Skin epidermis (tissue), 12 donors: ENCODE results near the gene DNMBP.
"Not testable (repeated sequence)": the region's sequence is repeated elsewhere in the genome, so short reads cannot be mapped to it uniquely, and the experiment has no call there.

Source experiments
- H3K27ac ChIP-seq, 21 experiments: fragments of 200-600 bp; sonication (generic) in 11 of 21; one replicate each; pipeline ENCODE4 v1.5.0; 2020; ENCODE audit warnings: mild to moderate bottlenecking in 3 of 21, inconsistent platforms in 2 of 21, moderate library complexity in 2 of 21
- H3K4me3 ChIP-seq, 7 experiments: fragments of 200-600 bp; sonication (generic) in 2 of 7; one replicate each; pipeline ENCODE4 v1.5.0; 2020; ENCODE audit warnings: inconsistent platforms in 2 of 7, mild to moderate bottlenecking in 2 of 7, moderate library complexity in 1 of 7

DNMBP gene

DNA sequence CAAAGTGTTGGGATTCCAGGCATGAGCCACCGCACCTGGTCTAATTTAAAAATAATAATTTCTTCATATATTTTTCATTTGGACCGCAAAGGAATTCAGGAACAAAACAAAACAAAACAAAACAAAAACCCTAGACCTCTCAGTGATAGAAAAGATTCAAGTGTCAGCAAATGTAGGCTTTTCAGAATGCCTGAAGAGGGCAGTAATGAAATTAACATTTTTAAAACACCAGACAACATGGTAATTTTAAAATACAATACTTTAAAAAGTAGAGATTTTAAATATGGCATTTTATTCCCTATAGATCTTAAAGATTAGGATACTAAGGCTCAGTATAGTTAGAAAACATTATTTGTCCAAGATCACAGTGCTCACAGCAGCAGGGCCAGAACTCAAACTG, 36.6 kb downstream of the DNMBP start:
- Histone ChIP-seq H3K27ac (peak overlapping the region in 1 of 21 experiments; percentile 38), H3K4me3 (no peak overlapping the region)

DNA sequence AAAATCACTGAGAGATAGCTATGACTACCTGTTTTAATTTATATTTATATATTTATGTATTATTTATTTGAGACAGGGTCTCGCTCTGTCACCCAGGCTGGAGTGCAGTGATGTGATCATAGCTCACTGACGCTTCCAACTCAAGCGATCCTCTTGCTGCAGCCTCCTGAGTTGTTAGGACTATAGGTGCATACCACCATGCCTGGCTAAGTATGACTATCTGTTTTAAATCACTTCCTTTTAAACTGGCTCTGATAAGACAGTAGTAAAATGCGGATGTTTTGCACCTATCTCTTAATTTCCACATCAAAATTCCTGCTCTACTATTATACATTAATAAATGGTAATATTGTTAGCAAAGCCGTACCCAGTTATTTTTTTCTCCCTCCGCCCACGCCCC, 41.8 kb downstream of the DNMBP start:
- Histone ChIP-seq H3K27ac (no peak overlapping the region), H3K4me3 (no peak overlapping the region)

DNA sequence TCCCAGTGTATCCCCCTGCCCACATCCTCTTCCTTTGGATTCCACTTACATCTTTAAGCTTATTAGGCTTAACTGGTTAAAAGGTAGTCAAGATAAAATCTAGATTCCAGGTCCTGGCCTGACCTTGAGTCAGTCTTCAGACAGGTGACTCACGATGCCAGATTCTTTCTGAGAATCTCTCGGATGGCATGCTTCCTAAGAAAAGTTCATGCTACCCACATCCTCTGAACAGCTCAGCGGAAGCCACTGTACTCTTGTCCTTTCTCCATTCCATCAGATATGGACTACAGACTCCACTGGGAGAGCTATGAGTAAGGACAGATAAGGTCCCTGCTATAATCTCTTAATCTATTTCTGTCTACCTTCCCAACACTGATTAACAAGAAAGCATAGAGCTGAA, 43.4 kb downstream of the DNMBP start:
- no peak overlapping the region for H3K4me3 ChIP-seq
- H3K27ac ChIP-seq, result peak overlapping the region in 1 of 21 experiments; percentile 18

DNA sequence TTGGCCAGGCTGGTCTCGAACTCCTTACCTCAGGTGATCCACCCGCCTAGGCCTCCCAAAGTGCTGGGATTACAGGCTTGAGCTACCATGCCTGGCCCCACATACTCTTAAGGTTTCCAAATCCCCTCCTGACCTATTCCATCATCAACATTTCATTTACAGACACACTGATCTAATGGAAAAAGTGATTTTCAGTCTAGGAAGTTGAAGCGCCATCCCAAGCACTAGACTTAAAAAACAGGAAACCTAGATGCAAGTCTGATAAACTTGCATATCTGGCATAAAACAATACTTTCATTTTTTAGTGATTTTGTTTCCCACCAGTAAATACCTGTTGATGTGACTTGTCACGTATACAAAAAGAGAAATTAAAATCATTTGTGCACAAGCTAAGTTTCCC, 44.0 kb downstream of the DNMBP start:
- Histone ChIP-seq H3K4me3 (no peak overlapping the region), H3K27ac (peak overlapping the region in 1 of 21 experiments; percentile 34)

DNA sequence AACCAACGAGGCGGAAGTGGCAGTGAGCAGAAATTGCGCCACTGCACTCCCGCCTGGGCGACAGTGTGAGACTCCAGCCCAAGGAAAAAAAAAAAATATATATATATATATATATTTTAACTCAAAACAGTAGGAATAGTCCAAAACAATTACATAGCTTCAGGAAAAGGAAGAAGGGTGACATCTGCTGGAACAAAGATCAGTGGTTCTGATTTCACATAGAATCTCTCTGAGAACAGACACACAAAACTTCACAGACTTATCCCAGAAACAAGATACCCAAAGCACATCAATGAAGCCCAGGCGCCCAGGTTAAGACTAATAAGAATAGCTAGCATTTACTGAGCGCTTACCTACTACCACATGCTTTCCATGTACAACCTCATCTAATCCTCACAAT, 45.0 kb downstream of the DNMBP start:
- Histone ChIP-seq H3K27ac (no peak overlapping the region), H3K4me3 (no peak overlapping the region)

DNA sequence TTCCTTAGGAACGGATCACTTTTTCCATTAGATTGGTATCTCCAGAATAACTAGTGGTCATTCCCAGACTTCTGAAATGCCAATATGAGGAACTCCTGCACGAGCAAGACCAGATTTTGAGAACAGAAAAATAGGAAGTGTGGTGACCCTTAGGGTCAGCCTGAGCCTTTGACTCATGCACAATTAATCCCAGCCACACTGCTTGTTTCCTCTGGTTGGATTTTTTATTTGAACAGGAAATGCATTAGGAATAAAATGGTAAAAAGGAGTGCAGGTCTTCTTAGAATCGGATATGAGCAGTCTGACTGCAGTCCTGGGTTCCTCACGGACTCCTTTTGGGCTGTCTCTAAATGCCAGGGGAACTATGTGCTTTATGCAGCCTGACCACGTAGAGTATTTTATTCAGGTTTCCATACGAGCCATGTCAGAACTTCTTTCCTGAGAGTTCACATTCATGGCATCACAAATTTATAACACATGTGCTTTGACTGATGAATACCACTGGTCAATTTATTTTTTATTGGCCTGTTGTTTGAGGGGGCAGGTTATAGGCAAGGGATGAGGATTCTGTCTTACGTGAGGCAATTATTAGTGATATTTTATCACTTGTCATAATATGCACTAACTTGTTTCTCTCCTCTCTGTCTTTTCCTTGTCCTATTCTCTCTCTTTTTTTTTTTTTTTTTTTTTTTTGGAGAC, 46.1 kb downstream of the DNMBP start:
- H3K27ac ChIP-seq, result peak overlapping the region in 2 of 21 experiments; percentile 31 to 62
- H3K4me3 ChIP-seq, result not testable (repeated sequence)

DNA sequence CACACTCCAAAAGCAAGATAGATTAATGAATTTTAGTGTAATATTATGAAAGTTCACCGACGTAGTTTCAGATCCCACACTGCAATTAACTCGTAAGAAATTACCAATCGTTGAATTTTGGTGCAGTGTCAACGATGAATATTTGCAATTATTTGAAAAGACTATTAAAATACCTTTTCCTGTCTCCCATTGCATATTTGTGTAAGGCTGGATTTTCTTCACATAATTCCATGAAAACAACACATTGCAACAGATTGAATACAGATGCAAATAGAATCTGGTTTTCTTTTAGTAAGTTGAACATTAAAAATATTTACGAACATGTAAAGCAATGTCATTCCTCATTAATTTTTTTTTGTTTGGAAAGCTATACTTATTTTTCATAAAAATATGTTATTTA, 50.9 kb downstream of the DNMBP start:
- H3K27ac ChIP-seq, result no peak overlapping the region

DNA sequence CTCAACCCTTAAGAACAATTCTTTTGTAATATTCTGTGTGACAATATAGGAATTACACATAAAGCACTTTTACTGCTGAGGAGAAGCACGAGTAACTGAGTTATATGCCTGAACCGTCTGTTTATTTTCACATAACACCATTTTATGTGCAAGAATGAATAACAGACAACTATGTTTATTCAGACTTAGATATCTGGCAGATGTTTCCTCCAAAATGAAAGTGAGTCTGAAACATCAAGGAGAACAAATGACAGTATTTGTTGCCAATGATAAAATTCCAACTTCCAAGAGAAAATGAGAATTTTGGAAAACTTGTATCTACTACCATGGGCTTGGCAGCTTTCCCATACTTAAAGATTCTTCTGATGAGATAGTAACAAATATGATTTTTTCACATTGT, 51.4 kb downstream of the DNMBP start:
- H3K27ac ChIP-seq, result peak overlapping the region in 4 of 21 experiments; percentile 4 to 53 (median 6)

More for the DNA sequence above, 50.9 kb downstream of the DNMBP start:
- H3K4me3 ChIP-seq, result no peak overlapping the region

DNA sequence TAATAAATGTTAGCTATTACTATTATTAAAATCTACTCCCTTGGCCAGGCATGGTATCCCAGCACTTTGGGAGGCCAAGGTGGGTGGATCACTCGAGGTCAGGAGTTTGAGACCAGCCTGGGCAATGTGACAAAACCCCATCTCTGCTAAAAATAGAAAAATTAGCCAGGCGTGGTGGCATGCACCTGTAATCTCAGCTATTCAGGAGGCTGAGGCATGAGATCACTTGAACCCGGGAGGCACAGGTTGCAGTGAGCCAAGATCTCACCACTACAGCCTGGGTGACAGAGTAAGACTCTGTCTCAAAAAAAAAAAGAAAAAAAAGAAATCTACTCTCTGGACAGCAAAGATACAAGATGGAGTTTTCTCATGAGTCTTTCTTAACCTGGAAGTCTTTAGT, 56.2 kb downstream of the DNMBP start:
- not testable (repeated sequence) for H3K27ac ChIP-seq, H3K4me3 ChIP-seq

More for the DNA sequence above, 51.4 kb downstream of the DNMBP start:
- no peak overlapping the region for H3K4me3 ChIP-seq

DNA sequence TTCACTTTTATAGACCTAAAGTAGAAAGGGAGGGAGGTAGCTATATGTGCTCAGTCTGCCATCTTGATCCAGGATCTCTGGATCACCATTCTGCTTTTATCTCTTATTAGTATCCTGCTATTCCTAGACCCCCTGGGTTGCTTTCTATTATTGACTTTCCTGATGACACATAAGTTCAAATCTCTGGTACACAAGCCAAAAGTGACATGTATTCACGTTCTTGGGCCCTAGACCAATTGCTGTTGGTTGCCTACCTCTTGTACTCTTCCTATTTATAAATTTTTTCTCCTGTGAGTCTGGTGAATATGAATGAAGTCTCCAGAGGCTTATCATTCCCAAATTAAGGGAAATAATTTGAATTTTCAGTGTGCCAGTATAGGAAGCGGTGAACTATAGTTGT, 56.9 kb downstream of the DNMBP start:
- Histone ChIP-seq H3K4me3 (no peak overlapping the region), H3K27ac (no peak overlapping the region)

DNA sequence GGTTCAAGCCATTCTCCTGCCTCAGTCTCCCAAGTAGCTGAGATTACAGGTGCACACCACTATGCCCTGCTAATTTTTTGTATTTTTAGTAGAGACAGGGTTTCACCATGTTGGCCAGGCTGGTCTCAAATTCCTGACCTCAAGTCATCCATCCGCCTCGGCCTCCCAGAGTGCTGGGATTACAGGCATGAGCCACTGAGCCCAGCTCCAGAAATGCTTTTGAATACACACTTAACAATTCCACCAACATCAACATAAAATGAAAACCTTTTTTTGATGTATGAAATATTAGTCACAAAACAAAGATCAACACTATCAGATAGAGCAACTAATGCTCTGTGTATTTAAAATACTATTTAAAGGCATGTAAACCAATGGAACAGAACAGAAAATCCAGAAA, 63.7 kb downstream of the DNMBP start:
- H3K27ac ChIP-seq, result peak overlapping the region in 2 of 21 experiments; percentile 13 to 14
- not testable (repeated sequence) for H3K4me3 ChIP-seq

DNA sequence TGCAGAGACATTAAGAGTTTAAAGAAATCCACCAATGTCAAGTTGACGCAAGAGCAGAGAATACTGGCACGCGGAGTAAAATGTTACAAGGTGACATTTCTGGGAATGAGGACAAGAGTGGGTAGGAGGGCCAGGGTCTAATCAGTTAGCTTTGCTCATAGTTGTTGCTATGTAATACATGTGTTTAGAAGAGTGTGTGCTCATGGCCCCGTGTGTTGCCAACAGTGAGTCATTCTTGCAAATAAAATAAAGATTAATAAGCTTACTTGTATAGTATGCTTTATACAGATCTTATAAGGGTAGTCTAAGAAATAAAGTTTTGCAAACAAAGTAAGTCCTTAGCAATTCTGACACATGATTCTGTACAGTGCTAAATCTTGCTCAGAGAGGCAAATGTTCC, 64.5 kb downstream of the DNMBP start:
- no peak overlapping the region for H3K4me3 ChIP-seq
- H3K27ac ChIP-seq, result peak overlapping the region in 3 of 21 experiments; percentile 13 to 20 (median 14)

DNA sequence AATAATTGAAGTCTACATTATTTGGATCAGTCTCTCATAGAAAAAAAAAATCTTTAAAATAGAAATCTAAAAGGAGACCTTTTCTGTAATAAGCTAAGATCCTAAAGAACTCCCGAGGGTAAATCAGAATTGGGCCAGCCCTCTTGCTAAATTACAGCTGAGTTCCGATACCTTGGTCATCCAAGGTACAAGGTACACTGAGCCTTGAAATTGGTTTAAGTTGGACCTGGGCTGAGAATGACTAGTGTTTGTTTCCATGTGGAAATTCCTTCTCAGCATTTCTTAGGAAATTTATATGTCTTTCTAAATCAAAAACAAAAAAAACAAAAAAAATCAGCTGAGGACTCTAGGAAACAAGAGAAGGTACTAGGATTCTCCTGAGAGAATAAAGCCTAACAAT, 64.9 kb downstream of the DNMBP start:
- peak overlapping the region in 4 of 21 experiments; percentile 11 to 67 (median 34) for H3K27ac ChIP-seq
- H3K4me3 ChIP-seq, result no peak overlapping the region

DNA sequence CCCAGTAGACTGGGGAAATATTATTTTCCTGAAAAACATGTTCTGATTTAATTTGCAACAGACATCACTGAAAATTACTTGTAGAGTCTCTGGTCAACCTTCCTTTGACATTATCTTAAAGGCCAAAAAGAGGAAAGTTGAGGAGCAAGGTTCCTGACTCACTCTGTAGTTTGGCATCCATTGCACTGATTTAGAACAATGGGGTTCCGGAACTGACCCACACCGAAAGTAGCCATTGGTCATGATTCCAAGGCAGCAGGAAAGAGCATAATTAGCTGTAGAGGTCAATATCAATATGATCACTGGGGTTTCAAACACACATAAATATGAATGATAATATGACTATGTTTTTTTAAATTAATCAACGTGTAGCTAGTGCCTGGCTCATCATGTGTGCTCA, 65.8 kb downstream of the DNMBP start:
- H3K27ac ChIP-seq, result peak overlapping the region in 1 of 21 experiments; percentile 67
- H3K4me3 ChIP-seq, result no peak overlapping the region

DNA sequence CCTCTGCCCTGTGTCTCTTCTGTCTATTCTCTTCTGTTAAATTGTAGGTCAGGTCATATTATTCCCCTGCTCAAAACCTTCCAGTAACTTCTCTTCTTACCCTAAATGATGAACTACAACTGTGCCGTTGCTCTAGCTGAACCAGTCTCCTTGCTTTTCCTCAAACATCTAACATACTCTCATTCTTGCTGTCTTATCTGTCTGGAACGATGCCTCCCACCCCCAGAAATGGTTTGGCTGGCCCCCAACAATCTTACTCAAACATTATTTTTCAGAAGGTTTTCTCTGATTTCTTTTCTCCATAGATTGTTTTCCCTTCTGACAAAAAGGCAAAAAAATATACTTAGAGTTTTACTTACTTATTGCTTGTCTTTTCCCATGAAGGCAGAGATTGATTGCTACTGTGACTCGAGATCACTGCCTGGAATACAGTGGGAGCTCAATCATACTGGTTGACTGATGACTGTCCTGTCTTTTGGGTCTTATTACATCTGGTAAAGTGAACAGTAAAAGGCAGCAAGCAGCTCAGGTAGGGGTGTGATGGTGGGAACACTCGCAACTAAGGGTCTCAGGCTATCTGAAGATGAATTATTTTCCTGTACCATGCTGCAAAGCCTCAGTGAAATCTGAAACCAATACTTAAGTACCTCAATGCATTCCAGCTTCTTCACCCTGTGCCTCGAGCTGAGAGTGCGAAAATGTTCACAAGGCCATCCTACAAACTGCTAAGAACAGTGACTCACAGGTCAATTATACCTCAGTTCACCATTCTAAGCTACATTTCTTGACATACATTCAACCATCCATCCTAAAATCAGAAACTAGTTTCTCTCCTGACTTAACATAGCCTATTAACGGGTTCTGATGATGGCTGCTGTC, 67.6 kb downstream of the DNMBP start:
- Histone ChIP-seq H3K4me3 (no peak overlapping the region), H3K27ac (peak overlapping the region in 1 of 21 experiments; percentile 20)

DNA sequence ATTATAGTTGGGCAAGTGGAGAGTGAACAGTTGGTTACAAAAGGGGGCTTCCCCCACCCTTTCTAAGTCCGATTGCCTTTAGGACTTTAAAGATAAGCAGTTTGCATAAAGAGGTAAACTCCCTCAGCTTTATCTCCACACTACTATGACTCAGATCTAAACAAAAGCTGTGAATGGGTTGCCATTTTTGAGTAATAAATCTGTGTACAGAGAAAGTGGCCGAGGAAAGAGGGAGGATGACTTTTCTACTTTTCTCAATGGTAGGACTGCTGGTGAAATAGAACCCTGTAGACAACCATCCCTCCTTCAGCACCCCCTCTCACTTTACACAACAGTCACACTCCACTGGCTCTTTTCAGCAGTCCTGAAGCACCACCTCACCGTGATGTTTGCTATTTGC, 71.2 kb downstream of the DNMBP start:
- H3K27ac ChIP-seq, result no peak overlapping the region
- H3K4me3 ChIP-seq, result no peak overlapping the region

DNA sequence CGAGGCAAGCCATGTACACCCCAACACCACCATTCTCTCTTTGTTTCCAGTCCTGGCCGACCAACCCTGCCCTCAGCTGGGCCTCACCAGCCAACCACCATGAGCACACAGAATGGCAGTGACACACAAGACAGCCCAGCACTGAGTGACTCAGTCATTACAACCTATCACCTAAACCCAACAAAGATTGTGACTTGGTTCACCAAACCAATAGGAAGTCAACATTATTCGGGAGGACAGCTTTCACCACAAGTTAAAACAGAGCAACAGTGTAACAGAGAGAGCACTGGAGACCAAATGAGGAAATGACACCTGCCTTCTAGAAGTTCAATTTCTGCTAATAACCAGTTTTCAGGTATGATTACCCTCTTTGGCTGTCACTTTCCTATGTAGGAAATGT, 72.1 kb downstream of the DNMBP start:
- no peak overlapping the region for H3K4me3 ChIP-seq
- H3K27ac ChIP-seq, result no peak overlapping the region

DNA sequence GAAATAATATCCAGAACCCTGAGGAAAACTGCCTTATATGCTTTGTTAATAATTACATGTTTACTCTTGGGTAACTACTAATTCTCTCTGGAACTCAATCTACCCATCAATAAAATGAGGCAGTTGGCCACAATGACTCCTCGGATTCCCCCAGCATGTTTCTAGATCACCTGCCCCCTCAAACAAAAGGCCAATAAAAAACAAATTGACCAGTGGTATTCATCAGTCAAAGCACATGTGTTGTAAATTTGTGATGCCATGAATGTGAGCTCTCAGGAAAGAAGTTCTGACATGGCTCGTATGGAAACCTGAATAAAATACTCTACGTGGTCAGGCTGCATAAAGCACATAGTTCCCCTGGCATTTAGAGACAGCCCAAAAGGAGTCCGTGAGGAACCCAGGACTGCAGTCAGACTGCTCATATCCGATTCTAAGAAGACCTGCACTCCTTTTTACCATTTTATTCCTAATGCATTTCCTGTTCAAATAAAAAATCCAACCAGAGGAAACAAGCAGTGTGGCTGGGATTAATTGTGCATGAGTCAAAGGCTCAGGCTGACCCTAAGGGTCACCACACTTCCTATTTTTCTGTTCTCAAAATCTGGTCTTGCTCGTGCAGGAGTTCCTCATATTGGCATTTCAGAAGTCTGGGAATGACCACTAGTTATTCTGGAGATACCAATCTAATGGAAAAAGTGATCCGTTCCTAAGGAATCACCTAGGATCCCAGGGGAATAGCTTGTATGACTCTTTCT, 77.4 kb downstream of the DNMBP start:
- H3K27ac ChIP-seq, result peak overlapping the region in 7 of 21 experiments; percentile 1 to 75 (median 37)
- not testable (repeated sequence) for H3K4me3 ChIP-seq

DNA sequence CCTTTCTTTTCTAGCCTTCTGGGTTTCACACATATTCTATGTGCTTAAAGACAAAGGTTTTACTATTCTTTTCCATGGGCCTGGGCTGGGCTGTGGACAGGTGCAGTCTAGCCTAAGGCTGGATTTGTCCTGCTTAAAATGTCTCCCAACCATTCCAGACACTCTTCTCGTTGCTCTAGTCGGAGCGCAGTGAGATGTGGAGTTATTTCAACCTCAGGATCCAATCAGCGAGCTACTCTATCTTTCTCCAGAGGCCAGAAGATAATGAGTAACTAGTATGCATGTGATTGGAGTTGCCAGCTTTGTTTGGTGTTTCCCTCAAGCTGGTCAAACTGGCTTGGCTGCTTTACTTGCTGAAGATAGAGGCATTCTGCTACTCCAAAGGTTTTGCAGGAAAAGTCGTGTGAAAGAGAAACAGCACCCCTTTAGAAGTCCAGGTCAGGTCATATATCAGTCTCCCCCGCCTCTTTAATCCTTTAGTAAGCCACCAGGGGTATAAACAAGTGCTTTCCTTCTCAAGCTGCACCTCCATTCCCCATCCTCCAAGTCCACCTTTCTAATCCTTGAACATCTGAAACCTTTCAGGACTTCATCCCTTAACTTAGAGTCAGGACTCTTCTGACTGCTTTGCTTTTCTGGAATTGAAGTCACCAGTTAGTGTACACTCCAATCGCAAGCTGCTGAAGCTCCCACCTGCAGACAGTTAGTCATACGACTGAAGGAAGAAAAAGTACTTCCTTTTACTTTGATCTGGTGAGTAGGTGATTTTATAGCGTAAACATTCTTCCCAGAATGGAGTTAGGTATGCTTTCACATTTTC, 78.8 kb downstream of the DNMBP start:
- Histone ChIP-seq H3K27ac (peak overlapping the region in 14 of 21 experiments; percentile 16 to 75 (median 59)), H3K4me3 (peak overlapping the region in 2 of 7 experiments; percentile 7 to 27)
